ENCODE measurements around the gene ZFAND2B.
A peak's percentile ranks its signal among the peaks of the same experiment; 100 is the strongest.

DNA sequence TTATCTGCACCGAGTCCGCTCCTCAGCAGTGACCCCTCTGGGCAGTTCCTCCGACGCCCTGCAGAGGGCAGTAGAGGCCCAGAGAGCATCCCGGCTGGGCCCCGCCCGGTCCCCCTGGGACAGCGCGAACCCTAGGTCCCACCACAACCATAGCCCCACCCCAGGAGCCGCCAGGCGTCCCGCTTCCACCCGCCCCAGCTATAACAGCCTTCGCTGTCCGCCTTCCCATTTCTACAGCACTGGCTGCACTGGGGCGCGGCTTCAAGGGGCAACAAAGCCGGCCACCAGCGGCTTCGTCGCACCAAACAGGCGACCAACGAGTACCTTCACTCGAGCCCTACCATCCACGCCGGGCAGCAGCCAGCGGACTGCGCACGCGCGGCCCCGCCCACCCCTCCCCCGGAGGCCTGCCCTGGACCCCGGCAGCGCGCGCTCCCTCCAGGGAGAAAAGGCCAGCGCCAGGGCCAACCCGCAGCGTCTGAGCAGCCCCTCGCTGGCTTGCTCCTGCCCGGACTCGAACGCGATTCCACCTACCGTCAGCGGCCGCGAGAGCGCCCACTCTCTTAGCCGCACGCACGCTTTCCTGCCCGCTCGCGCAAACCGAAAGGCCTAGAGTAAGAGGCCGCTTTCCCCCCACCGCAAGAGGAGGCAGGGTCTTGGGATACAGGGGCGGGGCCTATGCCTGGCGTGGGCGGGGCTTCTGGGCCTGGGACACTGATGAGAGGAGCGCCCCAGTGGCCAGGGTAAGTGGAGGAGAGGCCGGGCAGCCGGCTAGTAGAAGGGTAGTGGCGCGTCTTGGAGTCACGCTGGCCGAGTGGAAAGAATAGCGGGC lies 46.2 kb upstream of the ZFAND2B start, which contains the start of gene NHEJ1:
- TF ChIP-seq, protein P1, sequence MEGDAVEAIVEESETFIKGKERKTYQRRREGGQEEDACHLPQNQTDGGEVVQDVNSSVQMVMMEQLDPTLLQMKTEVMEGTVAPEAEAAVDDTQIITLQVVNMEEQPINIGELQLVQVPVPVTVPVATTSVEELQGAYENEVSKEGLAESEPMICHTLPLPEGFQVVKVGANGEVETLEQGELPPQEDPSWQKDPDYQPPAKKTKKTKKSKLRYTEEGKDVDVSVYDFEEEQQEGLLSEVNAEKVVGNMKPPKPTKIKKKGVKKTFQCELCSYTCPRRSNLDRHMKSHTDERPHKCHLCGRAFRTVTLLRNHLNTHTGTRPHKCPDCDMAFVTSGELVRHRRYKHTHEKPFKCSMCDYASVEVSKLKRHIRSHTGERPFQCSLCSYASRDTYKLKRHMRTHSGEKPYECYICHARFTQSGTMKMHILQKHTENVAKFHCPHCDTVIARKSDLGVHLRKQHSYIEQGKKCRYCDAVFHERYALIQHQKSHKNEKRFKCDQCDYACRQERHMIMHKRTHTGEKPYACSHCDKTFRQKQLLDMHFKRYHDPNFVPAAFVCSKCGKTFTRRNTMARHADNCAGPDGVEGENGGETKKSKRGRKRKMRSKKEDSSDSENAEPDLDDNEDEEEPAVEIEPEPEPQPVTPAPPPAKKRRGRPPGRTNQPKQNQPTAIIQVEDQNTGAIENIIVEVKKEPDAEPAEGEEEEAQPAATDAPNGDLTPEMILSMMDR (IDR thresholded peaks at IDR 0.05): peak; percentile 97 to 100 (median 98)
- TF ChIP-seq POLR2A (IDR thresholded peaks at IDR 0.05) (peak; percentile 36 to 69), POLR2AphosphoS5 (IDR thresholded peaks at IDR 0.05) (peak; percentile 47)

Data from gastroesophageal sphincter (tissue), 3 donors.